ENCODE results near the gene C11orf91. TPM values are rescaled to one million over a fixed set of nuclear protein-coding genes. Genes with fewer than 3 reads are reported as not detected.

C11orf91 gene
- total RNA-seq, 3 donors from 2014 or later: not detected

GRCh38 chr11:33695051-33695566 is 5.5 kb downstream of the C11orf91 start:
- peak in 1 of 2 donors; percentile 70 for DNase-seq (ENCODE audit: low spot score in 2 of 2)
- Histone ChIP-seq H3K27ac (peak overlapping the region; percentile 85 to 91), H3K4me1 (peaks cover 15 to 35% of the 10 kb centered on the region in 2 donors)

GRCh38 chr11:33694346-33695050 is 6.1 kb downstream of the C11orf91 start:
- H3K27me3 ChIP-seq: no peaks in the 10 kb centered on the region
- H3K4me1 ChIP-seq: peaks cover 15 to 41% of the 10 kb centered on the region in 2 donors
- no peaks in the 10 kb centered on the region for H3K36me3 ChIP-seq
- intact Hi-C loops (cut with DNase I; ENCODE audit: low total_unique reads): no loop called here
- TF ChIP-seq POLR2A (IDR thresholded peaks at IDR 0.05) (no peak), CTCF (IDR thresholded peaks at IDR 0.05) (no peak), POLR2AphosphoS5 (IDR thresholded peaks at IDR 0.05) (no peak)
- no peaks in the 10 kb centered on the region for H3K9me3 ChIP-seq
- no peak for DNase-seq (ENCODE audit: low spot score in 2 of 2)
- H3K4me3 ChIP-seq: no peak overlapping the region
- peak overlapping the region; percentile 85 to 91 for H3K27ac ChIP-seq

More at GRCh38 chr11:33695051-33695566, 5.5 kb downstream of the C11orf91 start:
- TF ChIP-seq POLR2AphosphoS5 (IDR thresholded peaks at IDR 0.05) (peak; percentile 18 to 36 (median 32)), CTCF (IDR thresholded peaks at IDR 0.05) (no peak)
- H3K36me3 ChIP-seq: no peaks in the 10 kb centered on the region
- H3K9me3 ChIP-seq: no peaks in the 10 kb centered on the region
- intact Hi-C loops (cut with DNase I; ENCODE audit: low total_unique reads): no loop called here
- no peak overlapping the region for H3K4me3 ChIP-seq
- H3K27me3 ChIP-seq: no peaks in the 10 kb centered on the region

- peak overlapping the region; percentile 96 for H3K27ac ChIP-seq
- DNase-seq (ENCODE audit: low spot score in 2 of 2): no peak
- no peak overlapping the region for H3K4me3 ChIP-seq
- no peaks in the 10 kb centered on the region for H3K9me3 ChIP-seq
- TF ChIP-seq POLR2A (IDR thresholded peaks at IDR 0.05) (no peak), CTCF (IDR thresholded peaks at IDR 0.05) (no peak), POLR2AphosphoS5 (IDR thresholded peaks at IDR 0.05) (no peak)
- no peaks in the 10 kb centered on the region for H3K27me3 ChIP-seq
- no peaks in the 10 kb centered on the region for H3K36me3 ChIP-seq
- intact Hi-C loops (cut with DNase I; ENCODE audit: low total_unique reads): no loop called here
- H3K4me1 ChIP-seq: peaks cover 15 to 41% of the 10 kb centered on the region in 2 donors
These were observed 8.1 kb downstream of the C11orf91 start for GRCh38 chr11:33692541-33692940.

GRCh38 chr11:33692013-33692504 is 8.6 kb downstream of the C11orf91 start:
- Histone ChIP-seq H3K9me3 (no peaks in the 10 kb centered on the region), H3K4me1 (peaks cover 15 to 41% of the 10 kb centered on the region in 2 donors), H3K27ac (peak overlapping the region; percentile 96), H3K4me3 (peak overlapping the region in 1 of 3 donors; percentile 43), H3K27me3 (no peaks in the 10 kb centered on the region), H3K36me3 (no peaks in the 10 kb centered on the region)
- intact Hi-C loops (cut with DNase I; ENCODE audit: low total_unique reads): no loop called here
- no peak for TF ChIP-seq POLR2A (IDR thresholded peaks at IDR 0.05)
- TF ChIP-seq POLR2AphosphoS5 (IDR thresholded peaks at IDR 0.05): peak; percentile 56 to 62 (median 59)
- peak in 1 of 2 donors; percentile 87 for DNase-seq (ENCODE audit: low spot score in 2 of 2)

GRCh38 chr11:33691066-33691864 is 9.4 kb downstream of the C11orf91 start:
- peaks cover 15 to 41% of the 10 kb centered on the region in 2 donors for H3K4me1 ChIP-seq
- peak overlapping the region; percentile 96 for H3K27ac ChIP-seq
- TF ChIP-seq POLR2A (IDR thresholded peaks at IDR 0.05) (no peak), POLR2AphosphoS5 (IDR thresholded peaks at IDR 0.05) (peak in 2 of 3 donors; percentile 24 to 66)
- H3K27me3 ChIP-seq: no peaks in the 10 kb centered on the region
- no peak for DNase-seq (ENCODE audit: low spot score in 2 of 2)
- no peaks in the 10 kb centered on the region for H3K9me3 ChIP-seq
- H3K4me3 ChIP-seq: peak overlapping the region in 1 of 3 donors; percentile 43
- intact Hi-C loops (cut with DNase I; ENCODE audit: low total_unique reads): no loop called here
- H3K36me3 ChIP-seq: no peaks in the 10 kb centered on the region

Data from breast epithelium (tissue), 4 donors.